HG02798 (cell line): ENCODE data around the gene ACAD10.
"Not testable (repeated sequence)": the region's sequence is repeated elsewhere in the genome, so short reads cannot be mapped to it uniquely, and the experiment has no call there.

Experiments
- ATAC-seq: cut with Tn5 transposase; IDR thresholded peaks from one replicate; pipeline ENCODE4 v1.9.1; 2021; ENCODE audit warnings: mild to moderate bottlenecking; ENCODE audit not compliant: unreplicated experiment, poor library complexity

ACAD10 gene

GRCh38 chr12:111686574-111687105 lies 787 bp downstream of the ACAD10 start:
- ATAC-seq, result no peak

GRCh38 chr12:111687255-111687654 lies 1.4 kb downstream of the ACAD10 start:
- no peak for ATAC-seq

- ATAC-seq, result no peak
These were observed 2.1 kb downstream of the ACAD10 start for GRCh38 chr12:111687952-111688351.

- no peak for ATAC-seq
These were observed 5.4 kb downstream of the ACAD10 start for GRCh38 chr12:111691262-111691661.

GRCh38 chr12:111692575-111693210 lies 6.8 kb downstream of the ACAD10 start:
- ATAC-seq, result no peak

GRCh38 chr12:111693818-111694217 lies 8.0 kb downstream of the ACAD10 start:
- no peak for ATAC-seq

GRCh38 chr12:111699962-111700361 lies 14.1 kb downstream of the ACAD10 start:
- ATAC-seq, result no peak

- no peak for ATAC-seq
These were observed 19.8 kb downstream of the ACAD10 start for GRCh38 chr12:111705672-111706071.

- no peak for ATAC-seq
These were observed 20.3 kb downstream of the ACAD10 start for GRCh38 chr12:111706145-111706544.

- ATAC-seq, result no peak
These were observed 29.4 kb downstream of the ACAD10 start for GRCh38 chr12:111715279-111715678.

- ATAC-seq, result not testable (repeated sequence)
These were observed 33.5 kb downstream of the ACAD10 start for GRCh38 chr12:111719316-111719715.

GRCh38 chr12:111720457-111720856 lies 34.6 kb downstream of the ACAD10 start:
- no peak for ATAC-seq

GRCh38 chr12:111723646-111724360 lies 38.0 kb downstream of the ACAD10 start:
- ATAC-seq, result not testable (repeated sequence)

- ATAC-seq, result no peak
These were observed 42.9 kb downstream of the ACAD10 start for GRCh38 chr12:111728795-111729194.

GRCh38 chr12:111730420-111730819 lies 44.6 kb downstream of the ACAD10 start:
- no peak for ATAC-seq

- no peak for ATAC-seq
These were observed 46.9 kb downstream of the ACAD10 start for GRCh38 chr12:111732786-111733185.

- ATAC-seq, result no peak
These were observed 47.6 kb downstream of the ACAD10 start for GRCh38 chr12:111733340-111733915.

GRCh38 chr12:111739524-111739923 lies 53.7 kb downstream of the ACAD10 start:
- not testable (repeated sequence) for ATAC-seq

GRCh38 chr12:111741235-111741812 lies 55.5 kb downstream of the ACAD10 start:
- no peak for ATAC-seq

- no peak for ATAC-seq
These were observed 59.4 kb downstream of the ACAD10 start for GRCh38 chr12:111745211-111745610.

- ATAC-seq, result no peak
These were observed 61.5 kb downstream of the ACAD10 start for GRCh38 chr12:111747333-111747732.
